ENCODE measurements around the gene STAT1. TPM values are rescaled to one million over a fixed set of nuclear protein-coding genes. Genes with fewer than 3 reads are reported as not detected.

STAT1 gene
- total and polyA plus RNA-seq, 11 donors: 7.8 to 469 (median 44.0) TPM

DNA sequence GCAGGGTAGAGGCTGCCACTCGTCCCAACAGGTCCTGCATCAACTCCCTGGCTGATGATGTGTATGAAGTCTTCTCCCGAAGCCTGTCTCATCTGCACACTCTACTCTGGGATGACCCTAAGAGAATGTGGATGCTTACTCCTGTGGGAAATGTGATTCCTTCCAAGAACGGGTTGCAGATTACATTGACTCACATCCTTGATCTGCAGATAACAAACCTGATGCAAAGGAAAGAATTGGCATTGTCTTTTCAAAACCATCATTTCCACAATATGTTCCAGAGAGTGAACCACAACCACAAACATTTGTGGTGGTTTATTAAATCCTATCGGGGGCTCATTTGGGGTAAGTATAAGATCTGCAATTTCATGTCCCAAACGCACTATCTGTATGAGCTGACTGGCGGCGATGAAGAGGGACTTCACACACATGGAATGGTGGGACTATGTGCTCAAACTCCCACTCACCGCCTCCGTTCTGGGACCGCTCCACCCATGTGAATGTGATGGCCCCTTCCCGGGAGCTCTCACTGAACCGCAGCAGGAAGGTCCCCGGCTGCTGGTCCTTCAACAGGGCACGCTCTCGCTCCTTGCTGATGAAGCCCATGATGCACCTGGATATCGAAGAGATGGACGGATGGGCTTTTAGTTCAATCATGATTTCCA lies 35.5 kb downstream of the STAT1 start:
- Histone ChIP-seq H3K27ac (no peak overlapping the region), H3K27me3 (no peaks in the 10 kb centered on the region), H3K9me3 (no peaks in the 10 kb centered on the region), H3K36me3 (peaks cover 0 to 100% (median 88%) of the 10 kb centered on the region in 9 donors), H3K4me1 (peaks cover 4 to 88% (median 32%) of the 10 kb centered on the region in 12 donors), H3K4me3 (no peak overlapping the region)
- 90 to 92% (median 92%) methylated on average over 12 to 17 of the region's 17 CpGs for WGBS, 4 donors
- no peak for TF ChIP-seq POLR2A (IDR thresholded peaks at IDR 0.05)
- TF ChIP-seq, protein P1, sequence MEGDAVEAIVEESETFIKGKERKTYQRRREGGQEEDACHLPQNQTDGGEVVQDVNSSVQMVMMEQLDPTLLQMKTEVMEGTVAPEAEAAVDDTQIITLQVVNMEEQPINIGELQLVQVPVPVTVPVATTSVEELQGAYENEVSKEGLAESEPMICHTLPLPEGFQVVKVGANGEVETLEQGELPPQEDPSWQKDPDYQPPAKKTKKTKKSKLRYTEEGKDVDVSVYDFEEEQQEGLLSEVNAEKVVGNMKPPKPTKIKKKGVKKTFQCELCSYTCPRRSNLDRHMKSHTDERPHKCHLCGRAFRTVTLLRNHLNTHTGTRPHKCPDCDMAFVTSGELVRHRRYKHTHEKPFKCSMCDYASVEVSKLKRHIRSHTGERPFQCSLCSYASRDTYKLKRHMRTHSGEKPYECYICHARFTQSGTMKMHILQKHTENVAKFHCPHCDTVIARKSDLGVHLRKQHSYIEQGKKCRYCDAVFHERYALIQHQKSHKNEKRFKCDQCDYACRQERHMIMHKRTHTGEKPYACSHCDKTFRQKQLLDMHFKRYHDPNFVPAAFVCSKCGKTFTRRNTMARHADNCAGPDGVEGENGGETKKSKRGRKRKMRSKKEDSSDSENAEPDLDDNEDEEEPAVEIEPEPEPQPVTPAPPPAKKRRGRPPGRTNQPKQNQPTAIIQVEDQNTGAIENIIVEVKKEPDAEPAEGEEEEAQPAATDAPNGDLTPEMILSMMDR (IDR thresholded peaks at IDR 0.05): no peak
- ATAC-seq: no peak
- intact Hi-C loops (cut with DNase I): loop anchor here in 1 of 10 donors (10.0 kb wide), 1 partner anchor 124 kb away; no protein-coding TSS in a partner anchor
- no peak for DNase-seq

DNA sequence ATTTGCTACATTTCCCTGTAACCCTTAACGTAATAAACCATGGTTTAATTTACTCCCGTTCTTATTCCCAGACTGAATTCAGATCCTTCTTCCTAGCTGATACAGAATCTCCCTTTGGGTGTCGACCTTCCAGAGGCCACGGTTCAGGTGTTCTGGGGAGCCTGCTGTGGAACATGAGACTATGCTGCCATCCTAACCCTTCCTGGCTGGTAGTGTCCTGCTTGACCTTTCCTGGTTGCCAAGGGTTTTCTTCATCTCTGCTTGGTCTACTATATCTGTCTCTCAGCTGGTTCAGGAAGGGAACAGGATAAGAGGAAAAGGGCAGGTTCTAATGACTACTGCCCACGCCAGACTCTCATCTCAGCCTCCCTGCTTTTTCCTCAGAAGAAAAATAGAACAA lies 36.5 kb downstream of the STAT1 start:
- intact Hi-C loops (cut with DNase I): loop anchor here in 1 of 10 donors (10.0 kb wide), 1 partner anchor 123 kb away; no protein-coding TSS in a partner anchor

DNA sequence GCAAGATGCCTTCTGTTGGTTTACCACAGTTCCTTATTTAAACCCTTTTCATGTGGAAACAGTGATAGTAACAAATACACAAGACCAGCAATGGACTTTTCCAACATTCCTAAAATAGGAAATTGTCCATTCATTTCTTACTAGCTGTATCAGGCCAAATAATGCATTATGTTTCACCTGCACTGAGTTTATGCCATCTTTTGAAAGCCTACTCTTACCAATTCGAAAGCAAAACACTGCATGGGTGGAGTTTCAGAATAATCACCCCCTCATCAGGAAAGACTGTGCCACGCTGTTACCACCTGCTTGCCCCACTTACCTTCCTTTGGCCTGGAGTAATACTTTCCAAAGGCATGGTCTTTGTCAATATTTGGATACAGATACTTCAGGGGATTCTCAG lies 37.5 kb downstream of the STAT1 start:
- DNase-seq (no peak), ATAC-seq (no peak)
- intact Hi-C loops (cut with DNase I): loop anchor here in 1 of 10 donors (10.0 kb wide), 1 partner anchor 122 kb away; no protein-coding TSS in a partner anchor
- WGBS, 4 donors: 97 to 100% (median 98%) methylated on average over 2 of the region's 2 CpGs
- Histone ChIP-seq H3K27ac (no peak overlapping the region), H3K4me3 (no peak overlapping the region), H3K4me1 (peaks cover 4 to 79% (median 31%) of the 10 kb centered on the region in 12 donors), H3K9me3 (no peaks in the 10 kb centered on the region), H3K36me3 (peaks cover 3 to 100% (median 87%) of the 10 kb centered on the region in 9 donors), H3K27me3 (no peaks in the 10 kb centered on the region)
- no peak for TF ChIP-seq POLR2A (IDR thresholded peaks at IDR 0.05)
- TF ChIP-seq, protein P1 (IDR thresholded peaks at IDR 0.05): no peak

More for the DNA sequence above, 36.5 kb downstream of the STAT1 start:
- TF ChIP-seq, protein P1 (IDR thresholded peaks at IDR 0.05): no peak
- TF ChIP-seq POLR2A (IDR thresholded peaks at IDR 0.05): no peak
- WGBS, 4 donors: 93 to 96% (median 94%) methylated on average over 5 of the region's 5 CpGs
- H3K27ac ChIP-seq: no peak overlapping the region
- ATAC-seq (no peak), DNase-seq (no peak)
- H3K4me3 ChIP-seq: no peak overlapping the region
- H3K36me3 ChIP-seq: peaks cover 0 to 100% (median 87%) of the 10 kb centered on the region in 9 donors
- H3K27me3 ChIP-seq: no peaks in the 10 kb centered on the region
- H3K4me1 ChIP-seq: peaks cover 4 to 88% (median 32%) of the 10 kb centered on the region in 12 donors
- H3K9me3 ChIP-seq: no peaks in the 10 kb centered on the region

DNA sequence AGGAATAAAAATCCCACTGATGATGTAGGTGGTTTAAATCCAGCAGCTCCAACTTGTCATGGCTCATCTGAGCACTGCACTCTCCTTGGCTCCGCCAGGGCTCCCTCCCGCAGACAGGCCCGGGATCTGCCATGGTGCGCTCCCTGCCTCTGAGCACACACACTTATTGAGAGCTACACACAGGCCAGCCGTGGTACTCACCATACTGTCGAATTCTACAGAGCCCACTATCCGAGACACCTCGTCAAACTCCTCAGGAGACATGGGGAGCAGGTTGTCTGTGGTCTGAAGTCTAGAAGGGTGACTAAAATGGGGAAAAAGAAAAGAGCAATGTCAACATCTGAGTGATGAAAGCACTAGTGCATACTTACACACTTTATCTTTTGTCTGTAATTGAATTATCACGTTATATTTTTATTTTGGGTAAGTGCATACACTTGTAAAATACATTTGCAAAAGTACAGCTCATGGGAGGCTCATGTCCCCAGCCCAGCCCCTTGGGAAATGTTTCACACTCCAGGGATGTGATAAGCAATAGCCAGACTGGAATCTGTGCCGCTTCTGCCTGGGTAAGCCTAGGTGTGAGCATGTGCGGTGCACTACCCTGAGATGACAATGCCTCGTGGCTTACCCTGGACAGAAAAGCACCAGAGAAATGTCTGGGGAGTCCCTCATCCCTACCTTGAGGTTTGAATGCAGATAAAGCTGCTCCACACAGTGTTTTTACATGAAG lies 39.2 kb downstream of the STAT1 start:
- H3K36me3 ChIP-seq: peaks cover 3 to 100% (median 97%) of the 10 kb centered on the region in 9 donors
- H3K27me3 ChIP-seq: no peaks in the 10 kb centered on the region
- H3K27ac ChIP-seq: peak overlapping the region in 7 of 12 donors; percentile 12 to 49 (median 28)
- 47 to 73% (median 62%) methylated on average over 12 of the region's 12 CpGs for WGBS, 4 donors
- TF ChIP-seq, protein P1 (IDR thresholded peaks at IDR 0.05): no peak
- no peak for TF ChIP-seq POLR2A (IDR thresholded peaks at IDR 0.05)
- peak; percentile 81 to 86 (median 83) for ATAC-seq
- H3K9me3 ChIP-seq: no peaks in the 10 kb centered on the region
- DNase-seq: peak in 3 of 5 donors; percentile 40 to 63 (median 45)
- peaks cover 0 to 69% (median 19%) of the 10 kb centered on the region in 12 donors for H3K4me1 ChIP-seq
- no peak overlapping the region for H3K4me3 ChIP-seq
- intact Hi-C loops (cut with DNase I): loop anchor here in 1 of 10 donors (10.0 kb wide), 1 partner anchor 120 kb away; no protein-coding TSS in a partner anchor
